HFF-Myc (cell line): ENCODE data around the gene PRPH.

ENCODE experiments used
- DNase-seq: peaks from one replicate; pipeline ENCODE4 v3.0.0-alpha.2; 2011; ENCODE audit warnings: low read depth; ENCODE audit errors: extremely low read depth
- H3K4me3 ChIP-seq: replicated peaks from 2 replicates; pipeline ENCODE4 v1.5.1; 2011; ENCODE audit warnings: low read depth, mild to moderate bottlenecking, control low read depth, low read length
- TF ChIP-seq, protein P1 (sequence below): IDR thresholded peaks from 2 replicates; pipeline ENCODE4 v1.5.1; 2012; ENCODE audit warnings: mild to moderate bottlenecking, low read depth, low read length, control low read depth; ENCODE audit errors: missing control alignments

The PRPH gene

DNA sequence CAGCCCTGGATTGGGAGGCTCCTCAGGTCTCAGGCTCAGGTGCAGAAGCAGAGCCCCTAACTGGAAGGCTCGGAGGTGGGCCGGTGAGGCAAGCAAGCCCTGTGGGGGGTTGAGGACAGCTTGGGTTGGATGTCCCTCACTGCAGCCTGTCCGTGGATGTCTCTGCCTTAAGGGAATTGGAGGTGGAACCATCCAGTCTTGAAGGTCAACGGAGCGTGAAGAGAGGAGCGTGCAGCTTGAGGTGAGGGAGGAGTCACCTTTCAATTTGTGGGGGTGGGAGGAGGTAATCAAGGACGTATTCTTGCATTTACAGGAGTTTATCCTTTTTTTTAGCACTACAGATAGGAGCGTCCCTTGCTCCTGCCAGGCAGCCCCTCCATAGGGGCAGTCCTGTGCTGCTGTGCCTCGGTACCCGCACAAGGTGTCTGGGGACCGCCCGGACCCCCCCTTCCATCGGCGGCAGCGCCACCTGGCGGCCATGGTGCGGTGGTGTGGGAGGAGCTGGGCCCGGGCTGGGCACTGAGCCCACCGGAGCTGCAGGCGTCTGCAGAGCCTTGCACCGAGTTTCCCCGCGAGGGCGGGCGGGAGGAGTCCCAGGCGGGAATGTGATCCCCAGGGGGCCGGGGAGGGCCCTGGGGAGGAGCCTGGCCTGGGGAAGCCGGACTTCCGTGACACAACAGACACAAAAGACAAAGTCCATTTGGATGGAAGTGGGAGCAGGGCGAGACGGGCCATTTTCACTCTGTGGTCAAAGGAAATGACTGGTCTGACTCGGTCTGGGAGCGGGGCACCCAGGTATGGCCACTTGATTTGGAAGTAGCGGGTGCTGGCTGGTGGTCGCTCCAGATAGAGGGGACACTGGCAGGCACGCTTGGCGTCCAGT is 52.6 kb downstream of the PRPH start:
- no peak for DNase-seq
- TF ChIP-seq, protein P1, sequence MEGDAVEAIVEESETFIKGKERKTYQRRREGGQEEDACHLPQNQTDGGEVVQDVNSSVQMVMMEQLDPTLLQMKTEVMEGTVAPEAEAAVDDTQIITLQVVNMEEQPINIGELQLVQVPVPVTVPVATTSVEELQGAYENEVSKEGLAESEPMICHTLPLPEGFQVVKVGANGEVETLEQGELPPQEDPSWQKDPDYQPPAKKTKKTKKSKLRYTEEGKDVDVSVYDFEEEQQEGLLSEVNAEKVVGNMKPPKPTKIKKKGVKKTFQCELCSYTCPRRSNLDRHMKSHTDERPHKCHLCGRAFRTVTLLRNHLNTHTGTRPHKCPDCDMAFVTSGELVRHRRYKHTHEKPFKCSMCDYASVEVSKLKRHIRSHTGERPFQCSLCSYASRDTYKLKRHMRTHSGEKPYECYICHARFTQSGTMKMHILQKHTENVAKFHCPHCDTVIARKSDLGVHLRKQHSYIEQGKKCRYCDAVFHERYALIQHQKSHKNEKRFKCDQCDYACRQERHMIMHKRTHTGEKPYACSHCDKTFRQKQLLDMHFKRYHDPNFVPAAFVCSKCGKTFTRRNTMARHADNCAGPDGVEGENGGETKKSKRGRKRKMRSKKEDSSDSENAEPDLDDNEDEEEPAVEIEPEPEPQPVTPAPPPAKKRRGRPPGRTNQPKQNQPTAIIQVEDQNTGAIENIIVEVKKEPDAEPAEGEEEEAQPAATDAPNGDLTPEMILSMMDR = peak; percentile 97
- peak overlapping the region; percentile 34 for H3K4me3 ChIP-seq
